ENCODE results near the gene TMEM120B.

DNA sequence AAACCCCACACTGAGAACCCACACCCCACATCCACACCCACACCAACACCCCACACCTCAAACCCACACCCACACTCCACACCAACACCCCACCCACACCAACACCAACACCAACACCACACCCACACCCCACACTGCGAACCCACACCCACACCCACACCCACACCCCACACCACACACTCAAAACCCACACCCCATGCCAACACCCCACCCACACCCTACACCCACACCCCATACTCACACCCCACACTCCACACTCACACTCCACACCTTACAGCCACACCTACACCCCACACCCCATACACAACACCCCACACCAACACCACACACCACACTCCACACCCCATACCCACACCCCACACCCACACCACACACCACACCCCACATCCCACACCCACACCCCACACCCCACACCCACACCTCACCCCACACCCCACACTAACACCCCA, 38.0 kb downstream of the TMEM120B start:
- no peak for TF ChIP-seq EZH2 (IDR thresholded peaks at IDR 0.05; ENCODE audit: insufficient read depth, poor library complexity, severe bottlenecking)
- TF ChIP-seq EZH2phosphoT487 (IDR thresholded peaks at IDR 0.05; ENCODE audit: insufficient read depth, low read depth) = no peak
